ENCODE data around the gene CSNK2B. TPM values are rescaled to one million over a fixed set of nuclear protein-coding genes. Genes with fewer than 3 reads are reported as not detected.

The CSNK2B gene
- total and polyA plus RNA-seq, 9 of the 15 experiments (the other 6 are each of a cell fraction or from before 2014, with no cell fraction given) = 120 to 1,126 (median 529) TPM

GRCh38 chr6:31717499-31718222 is 51.8 kb downstream of the CSNK2B start (continued):
- TF ChIP-seq UBTF (IDR thresholded peaks at IDR 0.05; ENCODE audit: borderline replicate concordance in 1 of 2, low read depth in 2 of 2, low read length in 2 of 2) = peak in 1 of 2 experiments; percentile 65; a peak in 1 of 4 replicates
- no peak for TF ChIP-seq FOSL1 (tag; conservative IDR thresholded peaks at IDR 0.05)
- no peak for TF ChIP-seq ATF3 (IDR thresholded peaks at IDR 0.05)
- no peak; the same call in 1 of the 2 replicates for TF ChIP-seq ATF3 (CRISPR knock-in tag; conservative IDR thresholded peaks at IDR 0.05)
- TF ChIP-seq FOXP4 (CRISPR knock-in tag; IDR thresholded peaks at IDR 0.05; ENCODE audit: borderline replicate concordance) = no peak
- no peak for TF ChIP-seq ZNF253 (CRISPR knock-in tag; conservative IDR thresholded peaks at IDR 0.05)
- TF ChIP-seq ZNF280B (CRISPR knock-in tag; IDR thresholded peaks at IDR 0.05) = no peak
- no peak for TF ChIP-seq ZNF785 (CRISPR knock-in tag; IDR thresholded peaks at IDR 0.05)
- TF ChIP-seq NCOR1 (IDR thresholded peaks at IDR 0.05) = no peak
- no peak for TF ChIP-seq CBFB (CRISPR knock-in tag; IDR thresholded peaks at IDR 0.05)
- TF ChIP-seq MBD1 (CRISPR knock-in tag; IDR thresholded peaks at IDR 0.05) = no peak
